ENCODE data around the gene CIB1. TPM values are rescaled to one million over a fixed set of nuclear protein-coding genes. Genes with fewer than 3 reads are reported as not detected.
A peak's percentile ranks its signal among the peaks of the same experiment; 100 is the strongest.

CIB1 gene
- total RNA-seq, 1 donor from 2014 or later: 33.8 TPM

DNA sequence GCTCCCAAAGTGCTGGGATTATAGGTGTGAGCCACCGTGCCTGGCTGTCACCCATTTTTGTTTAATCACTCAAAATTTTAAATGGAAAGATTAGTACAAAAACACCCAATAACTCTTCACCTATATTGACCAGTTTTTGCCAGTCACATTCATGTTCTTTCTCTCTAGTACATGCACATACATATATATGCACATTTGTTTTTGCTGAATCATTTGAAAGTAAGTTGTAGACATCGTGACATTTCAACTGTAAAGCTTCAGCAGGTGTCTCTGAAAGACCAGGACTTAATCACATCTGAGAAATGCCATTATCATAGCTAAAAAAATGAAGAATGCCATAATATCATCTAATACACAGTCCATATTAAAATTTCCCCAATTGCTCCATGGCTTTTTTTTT lies 39.1 kb downstream of the CIB1 start:
- Mint-ChIP-seq H3K27me3 (ENCODE audit: unreplicated experiment) (no peaks in the 10 kb centered on the region), H3K36me3 (ENCODE audit: unreplicated experiment) (no peaks in the 10 kb centered on the region), H3K9me3 (ENCODE audit: unreplicated experiment) (no peaks in the 10 kb centered on the region), H3K4me3 (ENCODE audit: unreplicated experiment) (no peak overlapping the region), H3K27ac (ENCODE audit: unreplicated experiment) (no peak overlapping the region), H3K4me1 (ENCODE audit: unreplicated experiment) (peaks cover 22% of the 10 kb centered on the region)
- TF ChIP-seq, protein P1, sequence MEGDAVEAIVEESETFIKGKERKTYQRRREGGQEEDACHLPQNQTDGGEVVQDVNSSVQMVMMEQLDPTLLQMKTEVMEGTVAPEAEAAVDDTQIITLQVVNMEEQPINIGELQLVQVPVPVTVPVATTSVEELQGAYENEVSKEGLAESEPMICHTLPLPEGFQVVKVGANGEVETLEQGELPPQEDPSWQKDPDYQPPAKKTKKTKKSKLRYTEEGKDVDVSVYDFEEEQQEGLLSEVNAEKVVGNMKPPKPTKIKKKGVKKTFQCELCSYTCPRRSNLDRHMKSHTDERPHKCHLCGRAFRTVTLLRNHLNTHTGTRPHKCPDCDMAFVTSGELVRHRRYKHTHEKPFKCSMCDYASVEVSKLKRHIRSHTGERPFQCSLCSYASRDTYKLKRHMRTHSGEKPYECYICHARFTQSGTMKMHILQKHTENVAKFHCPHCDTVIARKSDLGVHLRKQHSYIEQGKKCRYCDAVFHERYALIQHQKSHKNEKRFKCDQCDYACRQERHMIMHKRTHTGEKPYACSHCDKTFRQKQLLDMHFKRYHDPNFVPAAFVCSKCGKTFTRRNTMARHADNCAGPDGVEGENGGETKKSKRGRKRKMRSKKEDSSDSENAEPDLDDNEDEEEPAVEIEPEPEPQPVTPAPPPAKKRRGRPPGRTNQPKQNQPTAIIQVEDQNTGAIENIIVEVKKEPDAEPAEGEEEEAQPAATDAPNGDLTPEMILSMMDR (IDR thresholded peaks at IDR 0.05): no peak
- DNase-seq (ENCODE audit: extremely low spot score, unreplicated experiment): no peak

DNA sequence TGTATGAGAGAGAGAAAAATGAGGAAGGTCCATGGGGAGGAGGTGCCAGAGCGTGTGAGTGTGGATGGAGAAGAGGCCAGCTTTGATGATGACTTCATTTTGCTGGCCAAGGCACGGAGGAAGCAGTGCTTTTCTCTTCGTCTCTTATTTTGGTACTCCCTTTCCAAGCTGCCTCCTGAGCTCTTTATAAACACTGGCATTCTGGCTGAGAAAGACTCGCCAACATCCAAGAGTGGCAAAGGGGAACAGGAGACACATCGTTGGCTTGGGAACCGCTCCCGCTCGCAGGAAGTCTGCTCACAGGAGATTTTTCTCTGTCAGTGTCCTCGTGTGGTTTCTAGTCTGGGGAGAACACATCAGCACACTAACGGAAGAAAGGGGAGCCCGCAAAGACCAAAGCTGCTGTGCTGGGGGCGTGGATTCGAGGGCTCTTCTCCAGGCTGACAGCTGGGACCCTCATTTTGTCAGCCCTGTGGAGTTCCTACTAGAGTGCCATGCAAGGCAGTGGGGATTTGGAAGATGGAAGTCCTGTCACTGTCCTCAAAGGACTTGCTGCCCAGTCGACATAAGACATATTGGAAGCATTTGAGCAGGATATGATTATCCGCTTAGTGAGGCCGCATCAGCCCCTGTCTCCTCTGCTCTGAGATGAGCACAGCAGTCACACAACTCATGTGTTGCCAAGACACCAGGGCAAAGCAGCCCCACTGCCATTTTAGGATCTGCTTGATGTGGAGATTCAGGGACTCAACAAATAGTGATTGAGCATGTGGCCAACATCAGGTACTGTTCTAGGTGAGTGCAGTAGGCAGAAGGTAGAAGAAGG lies 40.6 kb downstream of the CIB1 start:
- TF ChIP-seq, protein P1 (IDR thresholded peaks at IDR 0.05): no peak
- no peaks in the 10 kb centered on the region for H3K9me3 Mint-ChIP-seq (ENCODE audit: unreplicated experiment)
- H3K36me3 Mint-ChIP-seq (ENCODE audit: unreplicated experiment): no peaks in the 10 kb centered on the region
- peaks cover 23% of the 10 kb centered on the region for H3K4me1 Mint-ChIP-seq (ENCODE audit: unreplicated experiment)
- DNase-seq (ENCODE audit: extremely low spot score, unreplicated experiment): no peak
- H3K27me3 Mint-ChIP-seq (ENCODE audit: unreplicated experiment): no peaks in the 10 kb centered on the region
- no peak overlapping the region for H3K4me3 Mint-ChIP-seq (ENCODE audit: unreplicated experiment)
- H3K27ac Mint-ChIP-seq (ENCODE audit: unreplicated experiment): no peak overlapping the region

DNA sequence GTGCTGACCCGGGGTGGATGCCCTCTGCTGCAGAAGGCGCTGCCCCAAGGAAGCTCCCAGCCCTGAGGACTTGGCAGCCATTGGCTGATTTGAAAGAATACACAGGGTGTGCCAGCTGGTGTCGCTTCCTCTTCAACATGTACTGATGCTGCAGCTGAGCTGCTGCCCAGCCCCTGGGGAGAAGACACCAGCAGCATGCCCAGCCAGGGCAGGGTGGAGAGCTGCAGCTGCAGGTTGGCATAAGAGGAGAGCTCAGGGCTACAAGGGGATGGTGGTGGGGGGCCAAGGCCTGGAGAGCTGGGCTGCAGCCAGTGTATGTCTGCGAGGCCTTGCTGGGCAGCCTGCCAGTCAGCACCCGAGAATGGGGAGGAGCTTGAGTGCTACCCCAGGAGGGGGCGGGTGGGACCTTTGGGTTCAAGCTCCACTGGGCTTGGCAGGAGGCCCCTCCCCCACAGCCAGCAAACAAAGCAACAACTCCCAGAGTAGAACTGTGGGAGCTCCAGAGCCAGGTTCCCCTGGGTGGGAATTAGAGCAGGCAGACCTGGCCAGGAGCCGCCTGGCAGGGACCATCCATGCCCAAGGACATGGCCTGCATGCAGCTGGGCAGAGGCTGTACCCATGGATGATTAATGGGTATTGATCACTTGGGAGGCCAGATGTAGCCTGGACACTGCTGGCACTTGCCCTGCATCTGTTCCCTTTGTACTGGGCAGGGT lies 41.8 kb downstream of the CIB1 start:
- Mint-ChIP-seq H3K9me3 (ENCODE audit: unreplicated experiment) (no peaks in the 10 kb centered on the region), H3K4me3 (ENCODE audit: unreplicated experiment) (no peak overlapping the region), H3K27ac (ENCODE audit: unreplicated experiment) (peak overlapping the region; percentile 67), H3K36me3 (ENCODE audit: unreplicated experiment) (no peaks in the 10 kb centered on the region), H3K4me1 (ENCODE audit: unreplicated experiment) (peaks cover 27% of the 10 kb centered on the region), H3K27me3 (ENCODE audit: unreplicated experiment) (no peaks in the 10 kb centered on the region)
- DNase-seq (ENCODE audit: extremely low spot score, unreplicated experiment): peak; percentile 91
- TF ChIP-seq, protein P1 (IDR thresholded peaks at IDR 0.05): no peak

DNA sequence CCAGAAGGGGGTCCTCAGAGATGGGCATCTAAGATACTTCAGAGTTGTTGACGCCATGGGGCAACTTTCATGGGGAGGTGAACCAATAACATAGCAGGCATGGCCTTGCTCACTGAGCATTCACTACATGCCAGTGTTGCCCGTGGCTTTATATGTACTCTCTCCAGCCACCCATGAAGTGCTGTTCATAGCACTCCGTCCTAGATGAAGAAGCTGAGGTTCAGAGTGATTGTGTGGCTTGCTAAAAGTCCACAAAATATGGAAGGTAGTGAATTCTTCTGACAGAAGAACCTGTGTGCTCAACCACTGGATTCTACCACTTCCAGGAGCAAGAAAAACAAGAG lies 42.4 kb downstream of the CIB1 start:
- peaks cover 27% of the 10 kb centered on the region for H3K4me1 Mint-ChIP-seq (ENCODE audit: unreplicated experiment)
- H3K4me3 Mint-ChIP-seq (ENCODE audit: unreplicated experiment): no peak overlapping the region
- no peaks in the 10 kb centered on the region for H3K27me3 Mint-ChIP-seq (ENCODE audit: unreplicated experiment)
- no peak for DNase-seq (ENCODE audit: extremely low spot score, unreplicated experiment)
- peak overlapping the region; percentile 67 for H3K27ac Mint-ChIP-seq (ENCODE audit: unreplicated experiment)
- no peaks in the 10 kb centered on the region for H3K36me3 Mint-ChIP-seq (ENCODE audit: unreplicated experiment)
- H3K9me3 Mint-ChIP-seq (ENCODE audit: unreplicated experiment): no peaks in the 10 kb centered on the region
- TF ChIP-seq, protein P1 (IDR thresholded peaks at IDR 0.05): no peak

DNA sequence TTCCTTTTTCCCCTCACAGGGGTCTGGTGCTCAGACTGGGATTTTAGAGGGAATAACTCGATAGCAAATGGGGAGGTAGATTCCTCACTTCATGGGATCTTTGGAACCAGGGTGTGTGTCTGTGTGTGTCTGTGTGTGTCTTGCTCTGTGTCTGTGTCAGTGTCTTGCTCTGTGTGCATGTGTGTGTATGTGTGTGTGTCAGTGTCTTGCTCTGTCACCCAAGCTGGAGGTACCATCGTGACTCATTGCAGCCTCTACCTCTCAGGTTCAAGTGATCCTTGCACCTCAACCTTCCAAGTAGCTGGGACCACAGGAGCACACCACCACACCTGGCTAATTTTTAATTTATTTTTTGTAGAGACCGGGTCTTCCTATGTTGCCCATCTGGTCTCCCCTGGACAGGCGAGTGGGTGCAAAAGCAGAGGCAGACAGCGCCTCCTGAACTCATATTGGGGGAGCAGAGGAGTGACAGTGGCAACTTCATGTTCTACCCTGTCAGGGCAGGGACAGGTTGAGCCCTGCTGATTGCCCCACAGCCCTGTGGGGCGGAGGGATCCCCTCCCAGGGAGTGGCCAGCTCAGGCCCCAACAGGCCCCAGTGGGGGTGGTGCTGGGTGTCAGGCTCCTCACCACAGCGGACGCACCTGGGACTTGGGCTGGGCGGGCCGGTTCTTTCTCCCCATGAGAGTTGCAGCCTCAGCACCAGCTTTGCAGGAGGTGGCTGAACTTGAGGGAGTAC lies 43.0 kb downstream of the CIB1 start:
- TF ChIP-seq, protein P1 (IDR thresholded peaks at IDR 0.05): no peak
- H3K4me1 Mint-ChIP-seq (ENCODE audit: unreplicated experiment): peaks cover 27% of the 10 kb centered on the region
- H3K27ac Mint-ChIP-seq (ENCODE audit: unreplicated experiment): peak overlapping the region; percentile 67
- DNase-seq (ENCODE audit: extremely low spot score, unreplicated experiment): no peak
- H3K4me3 Mint-ChIP-seq (ENCODE audit: unreplicated experiment): no peak overlapping the region
- no peaks in the 10 kb centered on the region for H3K36me3 Mint-ChIP-seq (ENCODE audit: unreplicated experiment)
- H3K27me3 Mint-ChIP-seq (ENCODE audit: unreplicated experiment): no peaks in the 10 kb centered on the region
- H3K9me3 Mint-ChIP-seq (ENCODE audit: unreplicated experiment): no peaks in the 10 kb centered on the region

All from osteocyte (in vitro differentiated cells).